Germinal center (tissue), 1 donor: ENCODE results near the gene AGAP1.
A peak's percentile ranks its signal among the peaks of the same experiment; 100 is the strongest.
"Not testable (repeated sequence)": the region's sequence is repeated elsewhere in the genome, so short reads cannot be mapped to it uniquely, and the experiment has no call there.

Source experiments
- DNase-seq: peaks from one replicate; pipeline ENCODE4 v3.0.0; 2012; ENCODE audit warnings: mixed read lengths, low spot score

The AGAP1 gene

GRCh38 chr2:235737396-235737795, 243.6 kb downstream of the AGAP1 start:
- DNase-seq, result no peak

- no peak for DNase-seq
Measured at GRCh38 chr2:235737840-235738239, 244.0 kb downstream of the AGAP1 start.

- no peak for DNase-seq
Measured at GRCh38 chr2:235739704-235740415, 246.0 kb downstream of the AGAP1 start.

- no peak for DNase-seq
Measured at GRCh38 chr2:235740821-235741220, 247.0 kb downstream of the AGAP1 start.

GRCh38 chr2:235744161-235744560, 250.3 kb downstream of the AGAP1 start:
- DNase-seq, result no peak

- DNase-seq, result no peak
Measured at GRCh38 chr2:235745597-235745996, 251.8 kb downstream of the AGAP1 start.

GRCh38 chr2:235746257-235746934, 252.6 kb downstream of the AGAP1 start:
- peak; percentile 65 for DNase-seq

GRCh38 chr2:235747001-235747785, 253.3 kb downstream of the AGAP1 start:
- no peak for DNase-seq

GRCh38 chr2:235747786-235748091, 253.9 kb downstream of the AGAP1 start:
- DNase-seq, result no peak

- DNase-seq, result no peak
Measured at GRCh38 chr2:235749121-235749770, 255.4 kb downstream of the AGAP1 start.

- no peak for DNase-seq
Measured at GRCh38 chr2:235749771-235750160, 255.9 kb downstream of the AGAP1 start.

GRCh38 chr2:235752846-235753245, 259.0 kb downstream of the AGAP1 start:
- no peak for DNase-seq

- DNase-seq, result no peak
Measured at GRCh38 chr2:235754357-235755207, 260.7 kb downstream of the AGAP1 start.

- DNase-seq, result no peak
Measured at GRCh38 chr2:235756491-235756890, 262.6 kb downstream of the AGAP1 start.

- DNase-seq, result no peak
Measured at GRCh38 chr2:235757212-235757611, 263.4 kb downstream of the AGAP1 start.

GRCh38 chr2:235757640-235758039, 263.8 kb downstream of the AGAP1 start:
- DNase-seq, result no peak

GRCh38 chr2:235762832-235763598, 269.2 kb downstream of the AGAP1 start:
- no peak for DNase-seq

- no peak for DNase-seq
Measured at GRCh38 chr2:235763816-235764215, 270.0 kb downstream of the AGAP1 start.

GRCh38 chr2:235764478-235764877, 270.6 kb downstream of the AGAP1 start:
- not testable (repeated sequence) for DNase-seq

GRCh38 chr2:235765181-235765820, 271.5 kb downstream of the AGAP1 start:
- DNase-seq, result no peak
